Measurements from ENCODE around the gene PROC. TPM values are rescaled to one million over a fixed set of nuclear protein-coding genes. Genes with fewer than 3 reads are reported as not detected.

PROC gene
- total and polyA plus RNA-seq, 9 of the 15 experiments (the other 6 are each of a cell fraction or from before 2014, with no cell fraction given) = not detected

- WGBS (ENCODE audit: insufficient coverage, low coverage, missing lambda C conversion rate) = 10% methylated on average over 7 of the region's 7 CpGs
- no peaks in the 10 kb centered on the region for H3K9me3 ChIP-seq (replicated peaks; ENCODE audit: control insufficient read depth, insufficient read depth, low read depth, low read length)
- H3K4me2 ChIP-seq (ENCODE audit: insufficient read depth, low read length) = no peak overlapping the region
- ATAC-seq (no peak), DNase-seq (ENCODE audit: extremely low read depth in 1 of 4, low spot score in 3 of 4) (no peak), FAIRE-seq (no peak)
- no peaks in the 10 kb centered on the region for H4K20me1 ChIP-seq (replicated peaks; ENCODE audit: control insufficient read depth, insufficient read depth, low read length)
- H3K27me3 ChIP-seq (ENCODE audit: control insufficient read depth in 2 of 2, insufficient read depth in 2 of 2, low read length in 2 of 2) = peaks cover 12 to 54% of the 10 kb centered on the region in 2 experiments; a peak in 4 of 5 replicates
- in situ Hi-C loops (cut with MboI) (no loop called here), intact Hi-C loops (cut with micrococcal nuclease) (no loop called here)
- H3K9ac ChIP-seq (ENCODE audit: insufficient read depth in 1 of 2, low read depth in 2 of 2, low read length in 2 of 2) = no peak overlapping the region
- H3K9me1 ChIP-seq (ENCODE audit: control insufficient read depth, insufficient read depth, low read length) = no peaks in the 10 kb centered on the region
- no TSS peak for BruUV-seq (replicated peaks)
- H3K79me2 ChIP-seq (ENCODE audit: control insufficient read depth, insufficient read depth, low read length) = no peaks in the 10 kb centered on the region
- H3K36me3 ChIP-seq (ENCODE audit: control insufficient read depth, insufficient read depth, low read length) = no peaks in the 10 kb centered on the region
- H3K4me3 ChIP-seq = no peak overlapping the region
- no peak overlapping the region for H3K27ac ChIP-seq (ENCODE audit: extremely low read depth, low read depth, low read length)
- no peak overlapping the region for H2AFZ ChIP-seq (ENCODE audit: low read depth, low read length)
- H3K4me1 ChIP-seq (replicated peaks in 1 of 2; ENCODE audit: control insufficient read depth in 2 of 2, insufficient read depth in 2 of 2, low read length in 2 of 2) = peaks cover 0 to 8% of the 10 kb centered on the region in 2 experiments; a peak in 1 of 5 replicates
- CTCF ChIA-PET (ENCODE audit: low intra/inter-chr PET ratio) = no interaction called here
- POLR2A ChIA-PET = interaction anchor here (0.6 to 1.0 kb wide), 2 partner anchors 63 to 159 kb away, joined by 3 read pairs; no protein-coding TSS in a partner anchor
- TF ChIP-seq ETS2 (tag; IDR thresholded peaks at IDR 0.05; ENCODE audit: borderline replicate concordance, poor library complexity, severe bottlenecking) (no peak), SMAD3 (CRISPR knock-in tag; conservative IDR thresholded peaks at IDR 0.05) (no peak), NCOR1 (IDR thresholded peaks at IDR 0.05) (no peak), ZNF165 (CRISPR knock-in tag; IDR thresholded peaks at IDR 0.05; ENCODE audit: borderline replicate concordance) (no peak), TSHZ1 (CRISPR knock-in tag; IDR thresholded peaks at IDR 0.05) (no peak), ZNF277 (CRISPR knock-in tag; IDR thresholded peaks at IDR 0.05; ENCODE audit: borderline replicate concordance) (no peak), STAG1 (CRISPR knock-in tag; IDR thresholded peaks at IDR 0.05; ENCODE audit: borderline replicate concordance) (no peak), SMAD2 (IDR thresholded peaks at IDR 0.05; ENCODE audit: low read depth, low read length) (no peak), ATF1 (CRISPR knock-in tag; IDR thresholded peaks at IDR 0.05) (no peak), ATF1 (tag; IDR thresholded peaks at IDR 0.05) (no peak), SRSF3 (IDR thresholded peaks at IDR 0.05; ENCODE audit: insufficient read depth, low read length) (no peak), PURB (CRISPR knock-in tag; IDR thresholded peaks at IDR 0.05; ENCODE audit: low read depth) (no peak)
- TF ChIP-seq, protein P1, sequence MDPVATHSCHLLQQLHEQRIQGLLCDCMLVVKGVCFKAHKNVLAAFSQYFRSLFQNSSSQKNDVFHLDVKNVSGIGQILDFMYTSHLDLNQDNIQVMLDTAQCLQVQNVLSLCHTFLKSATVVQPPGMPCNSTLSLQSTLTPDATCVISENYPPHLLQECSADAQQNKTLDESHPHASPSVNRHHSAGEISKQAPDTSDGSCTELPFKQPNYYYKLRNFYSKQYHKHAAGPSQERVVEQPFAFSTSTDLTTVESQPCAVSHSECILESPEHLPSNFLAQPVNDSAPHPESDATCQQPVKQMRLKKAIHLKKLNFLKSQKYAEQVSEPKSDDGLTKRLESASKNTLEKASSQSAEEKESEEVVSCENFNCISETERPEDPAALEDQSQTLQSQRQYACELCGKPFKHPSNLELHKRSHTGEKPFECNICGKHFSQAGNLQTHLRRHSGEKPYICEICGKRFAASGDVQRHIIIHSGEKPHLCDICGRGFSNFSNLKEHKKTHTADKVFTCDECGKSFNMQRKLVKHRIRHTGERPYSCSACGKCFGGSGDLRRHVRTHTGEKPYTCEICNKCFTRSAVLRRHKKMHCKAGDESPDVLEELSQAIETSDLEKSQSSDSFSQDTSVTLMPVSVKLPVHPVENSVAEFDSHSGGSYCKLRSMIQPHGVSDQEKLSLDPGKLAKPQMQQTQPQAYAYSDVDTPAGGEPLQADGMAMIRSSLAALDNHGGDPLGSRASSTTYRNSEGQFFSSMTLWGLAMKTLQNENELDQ (CRISPR knock-in tag; IDR thresholded peaks at IDR 0.05; ENCODE audit: borderline replicate concordance) = no peak
- TF ChIP-seq, protein P2, sequence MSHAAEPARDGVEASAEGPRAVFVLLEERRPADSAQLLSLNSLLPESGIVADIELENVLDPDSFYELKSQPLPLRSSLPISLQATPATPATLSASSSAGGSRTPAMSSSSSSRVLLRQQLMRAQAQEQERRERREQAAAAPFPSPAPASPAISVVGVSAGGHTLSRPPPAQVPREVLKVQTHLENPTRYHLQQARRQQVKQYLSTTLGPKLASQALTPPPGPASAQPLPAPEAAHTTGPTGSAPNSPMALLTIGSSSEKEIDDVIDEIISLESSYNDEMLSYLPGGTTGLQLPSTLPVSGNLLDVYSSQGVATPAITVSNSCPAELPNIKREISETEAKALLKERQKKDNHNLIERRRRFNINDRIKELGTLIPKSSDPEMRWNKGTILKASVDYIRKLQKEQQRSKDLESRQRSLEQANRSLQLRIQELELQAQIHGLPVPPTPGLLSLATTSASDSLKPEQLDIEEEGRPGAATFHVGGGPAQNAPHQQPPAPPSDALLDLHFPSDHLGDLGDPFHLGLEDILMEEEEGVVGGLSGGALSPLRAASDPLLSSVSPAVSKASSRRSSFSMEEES (CRISPR knock-in tag; IDR thresholded peaks at IDR 0.05) = no peak
Measured at GRCh38 chr2:127429844-127430425, 11.7 kb downstream of the PROC start.
